ENCODE measurements around the gene TTC16. TPM values are rescaled to one million over a fixed set of nuclear protein-coding genes. Genes with fewer than 3 reads are reported as not detected.
A peak's percentile ranks its signal among the peaks of the same experiment; 100 is the strongest.

The TTC16 gene
- total RNA-seq, 1 donor from 2014 or later: 0.18 TPM

DNA sequence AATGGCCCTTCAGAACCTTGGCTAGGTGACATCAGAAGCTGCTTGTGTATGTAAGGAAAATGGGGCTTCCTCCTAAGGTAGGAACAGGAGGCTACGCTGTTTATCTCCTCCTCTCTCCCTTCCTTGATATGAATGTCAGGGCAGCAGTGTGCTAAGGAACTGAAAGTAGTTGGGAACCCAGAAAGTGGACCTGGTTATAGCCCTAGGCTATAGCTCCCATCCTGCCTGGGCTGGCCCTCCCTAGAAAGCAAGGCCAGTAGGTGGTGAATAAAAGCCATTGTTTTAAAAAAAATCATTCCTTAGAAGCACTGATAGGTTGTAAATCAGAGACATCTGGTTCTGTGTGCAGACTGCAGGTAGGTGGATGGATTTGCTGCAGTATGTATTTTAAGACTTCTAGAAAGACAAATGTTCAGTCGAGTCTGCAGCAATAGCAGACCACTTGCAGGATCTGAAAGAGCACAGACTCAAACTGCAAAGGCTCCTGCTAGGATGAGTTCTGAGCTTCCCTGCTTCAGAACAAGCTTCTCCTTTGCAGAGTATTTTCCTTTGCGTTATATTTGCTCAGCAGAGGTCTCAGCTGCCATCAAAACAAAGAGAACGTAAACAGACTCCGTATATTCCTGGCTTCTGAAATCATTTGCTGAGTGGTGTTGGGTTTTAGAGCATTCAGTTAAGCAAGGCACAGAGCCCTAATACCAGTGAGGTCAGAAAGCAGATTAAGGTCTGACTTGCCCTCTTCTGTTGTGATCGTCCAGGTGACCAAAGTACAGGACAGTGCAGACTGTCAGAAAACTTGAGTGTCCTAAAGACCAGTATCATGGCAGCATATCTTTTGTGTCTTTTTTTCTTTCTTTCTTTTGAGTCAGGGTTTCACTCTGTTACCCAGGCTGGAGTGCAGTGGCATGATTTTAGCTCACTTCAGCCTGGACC is 29.2 kb upstream of the TTC16 start:
- Mint-ChIP-seq H3K27ac (no peak overlapping the region), H3K4me1 (ENCODE audit: low read depth) (no peaks in the 10 kb centered on the region), H3K36me3 (ENCODE audit: low read depth) (peaks cover 11% of the 10 kb centered on the region), H3K27me3 (ENCODE audit: low read depth) (no peaks in the 10 kb centered on the region), H3K9me3 (no peaks in the 10 kb centered on the region), H3K4me3 (ENCODE audit: low read depth) (no peak overlapping the region)
- intact Hi-C loops (cut with micrococcal nuclease): no loop called here
- DNase-seq (ENCODE audit: low spot score): no peak

DNA sequence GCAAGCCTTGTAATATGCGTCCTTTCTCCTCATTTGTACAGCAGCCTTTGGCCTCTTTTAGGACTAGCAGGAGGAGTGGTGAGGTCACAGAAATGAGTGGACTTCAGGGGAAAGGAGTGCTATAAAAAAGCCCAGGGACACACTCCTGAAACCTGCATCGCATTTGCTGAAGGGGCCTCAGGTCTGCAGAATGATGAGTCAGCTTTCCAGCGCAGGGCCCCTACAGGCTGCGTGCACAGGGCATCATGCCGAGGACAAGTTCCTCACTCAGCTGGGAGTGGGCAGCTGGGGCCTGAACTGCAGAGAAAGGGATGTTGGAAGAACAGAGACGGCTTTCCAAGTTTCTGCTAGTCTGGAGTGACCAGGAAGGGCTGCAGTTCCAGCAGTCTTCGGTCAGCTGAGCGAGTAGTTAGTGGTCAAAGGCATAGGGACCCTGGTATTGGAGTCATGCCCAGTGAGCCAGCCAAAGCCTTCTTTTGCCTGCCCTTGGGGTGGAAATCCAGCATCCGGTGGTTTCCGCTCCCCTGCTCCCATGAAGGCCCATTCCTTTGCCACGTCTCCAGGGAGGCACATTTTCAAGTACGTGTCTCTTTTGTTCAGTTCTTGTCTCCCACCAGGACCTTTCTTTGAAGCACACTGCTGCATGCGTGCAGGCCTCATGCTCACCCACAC is 26.4 kb upstream of the TTC16 start:
- H3K27me3 Mint-ChIP-seq (ENCODE audit: low read depth): no peaks in the 10 kb centered on the region
- no peaks in the 10 kb centered on the region for H3K9me3 Mint-ChIP-seq
- H3K27ac Mint-ChIP-seq: no peak overlapping the region
- no peak overlapping the region for H3K4me3 Mint-ChIP-seq (ENCODE audit: low read depth)
- no peaks in the 10 kb centered on the region for H3K4me1 Mint-ChIP-seq (ENCODE audit: low read depth)
- intact Hi-C loops (cut with micrococcal nuclease): no loop called here
- no peak for DNase-seq (ENCODE audit: low spot score)
- peaks cover 9% of the 10 kb centered on the region for H3K36me3 Mint-ChIP-seq (ENCODE audit: low read depth)

DNA sequence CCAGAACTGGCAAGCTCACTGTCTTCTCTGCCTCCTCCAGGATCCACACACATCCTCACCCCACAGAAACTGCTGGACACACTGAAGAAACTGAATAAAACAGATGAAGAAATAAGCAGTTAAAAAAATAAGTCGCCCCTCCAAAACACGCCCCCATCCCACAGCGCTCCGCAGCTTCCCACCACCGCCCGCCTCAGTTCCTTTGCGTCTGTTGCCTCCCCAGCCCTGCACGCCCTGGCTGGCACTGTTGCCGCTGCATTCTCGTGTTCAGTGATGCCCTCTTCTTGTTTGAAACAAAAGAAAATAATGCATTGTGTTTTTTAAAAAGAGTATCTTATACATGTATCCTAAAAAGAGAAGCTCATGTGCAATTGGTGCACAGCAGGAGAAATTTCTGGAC is 25.1 kb upstream of the TTC16 start:
- no peaks in the 10 kb centered on the region for H3K27me3 Mint-ChIP-seq (ENCODE audit: low read depth)
- DNase-seq (ENCODE audit: low spot score): no peak
- H3K36me3 Mint-ChIP-seq (ENCODE audit: low read depth): peaks cover 9% of the 10 kb centered on the region
- intact Hi-C loops (cut with micrococcal nuclease): no loop called here
- no peaks in the 10 kb centered on the region for H3K4me1 Mint-ChIP-seq (ENCODE audit: low read depth)
- no peak overlapping the region for H3K4me3 Mint-ChIP-seq (ENCODE audit: low read depth)
- no peaks in the 10 kb centered on the region for H3K9me3 Mint-ChIP-seq
- H3K27ac Mint-ChIP-seq: no peak overlapping the region

DNA sequence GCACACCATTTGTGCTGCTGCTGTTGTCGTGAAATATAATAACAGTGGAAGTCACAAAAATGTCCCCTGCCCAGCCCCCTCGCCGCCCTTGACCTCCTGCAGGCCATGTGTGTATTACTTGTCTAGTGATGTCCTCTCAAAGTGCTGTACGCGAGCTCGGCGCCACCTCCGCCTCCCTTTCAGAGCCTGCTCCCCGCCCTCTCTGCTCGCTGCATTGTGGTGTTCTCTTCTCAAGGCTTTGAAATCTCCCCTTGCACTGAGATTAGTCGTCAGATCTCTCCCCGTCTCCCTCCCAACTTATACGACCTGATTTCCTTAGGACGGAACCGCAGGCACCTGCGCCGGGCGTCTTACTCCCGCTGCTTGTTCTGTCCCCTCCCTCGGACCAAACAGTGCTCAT is 23.8 kb upstream of the TTC16 start:
- intact Hi-C loops (cut with micrococcal nuclease): no loop called here
- H3K27ac Mint-ChIP-seq: no peak overlapping the region
- H3K9me3 Mint-ChIP-seq: no peaks in the 10 kb centered on the region
- no peaks in the 10 kb centered on the region for H3K27me3 Mint-ChIP-seq (ENCODE audit: low read depth)
- no peaks in the 10 kb centered on the region for H3K4me1 Mint-ChIP-seq (ENCODE audit: low read depth)
- peaks cover 6% of the 10 kb centered on the region for H3K36me3 Mint-ChIP-seq (ENCODE audit: low read depth)
- no peak for DNase-seq (ENCODE audit: low spot score)
- no peak overlapping the region for H3K4me3 Mint-ChIP-seq (ENCODE audit: low read depth)

DNA sequence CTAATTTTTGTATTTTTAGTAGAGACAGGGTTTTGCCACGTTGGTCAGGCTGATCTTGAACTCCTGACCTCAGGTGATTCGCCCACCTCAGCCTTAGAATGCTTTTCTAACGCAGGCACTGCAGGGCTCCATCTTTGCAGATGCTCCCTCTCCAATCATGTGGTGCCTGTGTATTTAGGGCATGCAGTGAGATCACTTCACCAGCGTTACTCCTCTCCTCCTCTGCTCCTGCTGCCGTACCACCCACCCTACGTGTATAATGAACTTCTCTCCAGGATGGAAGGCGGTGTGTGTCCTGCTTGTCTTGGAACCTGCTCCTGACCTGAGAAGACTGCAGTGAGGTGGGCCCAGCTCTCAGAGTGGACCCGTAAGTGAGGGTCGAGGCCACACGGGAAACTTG is 22.7 kb upstream of the TTC16 start:
- Mint-ChIP-seq H3K4me3 (ENCODE audit: low read depth) (no peak overlapping the region), H3K27ac (no peak overlapping the region), H3K27me3 (ENCODE audit: low read depth) (no peaks in the 10 kb centered on the region), H3K4me1 (ENCODE audit: low read depth) (no peaks in the 10 kb centered on the region), H3K9me3 (no peaks in the 10 kb centered on the region), H3K36me3 (ENCODE audit: low read depth) (peaks cover 6% of the 10 kb centered on the region)
- intact Hi-C loops (cut with micrococcal nuclease): no loop called here
- DNase-seq (ENCODE audit: low spot score): no peak

DNA sequence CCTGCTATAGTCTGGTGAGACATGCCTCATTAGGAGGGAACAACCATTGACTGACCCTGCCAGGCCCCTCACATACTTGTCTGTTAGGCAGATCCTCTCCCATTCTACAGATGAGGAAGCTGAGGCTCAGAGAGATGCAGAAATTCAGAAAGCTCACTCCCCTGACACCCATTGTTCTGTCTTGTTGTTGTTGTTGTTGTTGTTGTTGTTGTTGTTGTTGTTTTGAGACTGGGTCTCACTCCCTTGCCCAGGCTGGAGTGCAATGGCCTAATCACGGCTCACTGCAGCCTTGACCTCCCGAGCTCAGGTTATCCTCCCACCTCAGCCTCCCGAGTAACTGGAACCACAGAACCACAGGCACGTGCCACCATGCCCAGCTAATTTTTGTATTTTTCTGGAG is 22.2 kb upstream of the TTC16 start:
- Mint-ChIP-seq H3K27me3 (ENCODE audit: low read depth) (no peaks in the 10 kb centered on the region), H3K27ac (no peak overlapping the region), H3K9me3 (no peaks in the 10 kb centered on the region), H3K4me1 (ENCODE audit: low read depth) (no peaks in the 10 kb centered on the region), H3K4me3 (ENCODE audit: low read depth) (no peak overlapping the region), H3K36me3 (ENCODE audit: low read depth) (peaks cover 6% of the 10 kb centered on the region)
- intact Hi-C loops (cut with micrococcal nuclease): no loop called here
- no peak for DNase-seq (ENCODE audit: low spot score)

DNA sequence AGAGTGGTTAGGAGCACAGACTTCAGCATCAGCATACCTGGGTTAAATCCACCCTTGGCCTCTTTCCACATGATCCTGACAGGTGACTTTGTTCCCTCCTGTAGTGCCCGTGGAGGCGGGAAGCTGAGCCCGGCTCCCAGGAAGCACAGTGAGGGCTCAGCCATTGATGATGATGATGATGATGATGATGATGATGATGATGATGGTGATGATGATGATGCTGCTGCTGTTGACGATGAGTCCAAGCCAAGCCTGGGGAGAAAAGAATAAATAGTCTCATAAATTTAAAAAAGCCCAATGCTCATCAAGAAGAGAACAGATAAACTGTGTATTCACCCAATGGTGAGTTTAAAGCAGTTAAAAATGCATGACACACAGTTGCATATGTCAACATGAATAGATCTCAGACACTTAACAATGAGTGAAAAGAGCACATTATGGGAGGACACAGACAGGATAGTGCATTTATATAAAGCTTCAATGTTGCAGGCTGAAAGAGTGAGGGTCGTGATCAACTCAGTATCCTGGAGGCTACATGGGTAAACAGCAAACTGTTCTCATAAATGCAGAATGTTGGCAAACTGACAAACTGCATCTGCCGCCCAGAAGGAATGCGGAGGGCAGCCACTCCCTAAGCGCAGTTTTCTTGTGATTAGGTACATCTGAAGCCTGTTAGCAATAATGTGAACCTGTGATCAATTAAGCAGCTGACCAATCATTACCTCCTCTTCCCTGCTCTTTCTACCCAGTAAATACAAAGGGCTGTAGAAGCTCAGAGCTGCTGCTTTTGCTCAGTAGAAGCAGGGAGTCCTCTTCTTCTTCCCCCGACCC is 20.8 kb upstream of the TTC16 start:
- no peaks in the 10 kb centered on the region for H3K9me3 Mint-ChIP-seq
- H3K27me3 Mint-ChIP-seq (ENCODE audit: low read depth): no peaks in the 10 kb centered on the region
- H3K4me1 Mint-ChIP-seq (ENCODE audit: low read depth): peaks cover 8% of the 10 kb centered on the region
- H3K27ac Mint-ChIP-seq: no peak overlapping the region
- peaks cover 6% of the 10 kb centered on the region for H3K36me3 Mint-ChIP-seq (ENCODE audit: low read depth)
- no peak overlapping the region for H3K4me3 Mint-ChIP-seq (ENCODE audit: low read depth)
- no peak for DNase-seq (ENCODE audit: low spot score)
- intact Hi-C loops (cut with micrococcal nuclease): no loop called here

DNA sequence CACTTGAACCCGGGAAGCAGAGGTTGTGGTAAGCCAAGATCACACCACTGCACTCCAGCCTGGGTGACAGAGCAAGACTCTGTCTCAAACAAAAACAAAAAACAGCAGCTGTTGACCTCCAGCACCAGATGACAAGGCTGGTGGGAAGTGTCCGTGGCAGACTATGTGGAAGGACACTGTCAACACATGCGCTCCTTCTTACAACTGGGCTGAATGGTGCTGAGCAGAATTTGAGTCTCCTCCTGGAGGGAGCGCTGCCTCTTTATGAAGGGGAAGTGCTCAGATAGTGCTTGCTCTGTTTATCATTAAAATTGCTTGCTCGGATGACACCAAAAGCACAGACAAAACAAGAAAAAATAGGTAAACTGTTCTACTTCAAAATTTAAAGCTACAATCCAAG is 18.3 kb upstream of the TTC16 start:
- H3K36me3 Mint-ChIP-seq (ENCODE audit: low read depth): no peaks in the 10 kb centered on the region
- H3K9me3 Mint-ChIP-seq: no peaks in the 10 kb centered on the region

DNA sequence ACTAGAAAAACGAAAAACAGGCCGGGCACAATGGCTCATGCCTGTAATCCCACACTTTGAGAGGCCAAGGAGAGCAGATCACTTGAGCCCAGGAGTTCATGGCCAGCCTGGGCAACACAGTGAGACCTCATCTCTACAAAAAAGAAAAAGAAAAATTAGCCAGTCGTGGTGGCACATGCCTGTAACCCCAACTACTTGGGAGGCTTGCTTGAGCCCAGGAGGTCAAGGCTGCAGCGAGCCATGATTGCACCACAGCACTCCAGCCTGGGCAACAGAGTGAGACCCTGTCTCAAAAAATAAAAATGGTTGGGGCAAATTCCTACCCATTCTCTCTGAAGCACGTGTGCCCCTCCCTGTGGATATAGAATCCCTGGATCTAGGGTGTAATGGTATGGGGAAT is 17.5 kb upstream of the TTC16 start:
- no peaks in the 10 kb centered on the region for H3K9me3 Mint-ChIP-seq
- intact Hi-C loops (cut with micrococcal nuclease): no loop called here
- H3K27me3 Mint-ChIP-seq (ENCODE audit: low read depth): no peaks in the 10 kb centered on the region
- H3K36me3 Mint-ChIP-seq (ENCODE audit: low read depth): no peaks in the 10 kb centered on the region
- no peak overlapping the region for H3K4me3 Mint-ChIP-seq (ENCODE audit: low read depth)
- DNase-seq (ENCODE audit: low spot score): no peak
- H3K27ac Mint-ChIP-seq: no peak overlapping the region
- H3K4me1 Mint-ChIP-seq (ENCODE audit: low read depth): peaks cover 11% of the 10 kb centered on the region

More for the DNA sequence above, 18.3 kb upstream of the TTC16 start:
- Mint-ChIP-seq H3K27me3 (ENCODE audit: low read depth) (no peaks in the 10 kb centered on the region), H3K4me3 (ENCODE audit: low read depth) (no peak overlapping the region), H3K27ac (no peak overlapping the region), H3K4me1 (ENCODE audit: low read depth) (peaks cover 11% of the 10 kb centered on the region)
- DNase-seq (ENCODE audit: low spot score): no peak
- intact Hi-C loops (cut with micrococcal nuclease): no loop called here

DNA sequence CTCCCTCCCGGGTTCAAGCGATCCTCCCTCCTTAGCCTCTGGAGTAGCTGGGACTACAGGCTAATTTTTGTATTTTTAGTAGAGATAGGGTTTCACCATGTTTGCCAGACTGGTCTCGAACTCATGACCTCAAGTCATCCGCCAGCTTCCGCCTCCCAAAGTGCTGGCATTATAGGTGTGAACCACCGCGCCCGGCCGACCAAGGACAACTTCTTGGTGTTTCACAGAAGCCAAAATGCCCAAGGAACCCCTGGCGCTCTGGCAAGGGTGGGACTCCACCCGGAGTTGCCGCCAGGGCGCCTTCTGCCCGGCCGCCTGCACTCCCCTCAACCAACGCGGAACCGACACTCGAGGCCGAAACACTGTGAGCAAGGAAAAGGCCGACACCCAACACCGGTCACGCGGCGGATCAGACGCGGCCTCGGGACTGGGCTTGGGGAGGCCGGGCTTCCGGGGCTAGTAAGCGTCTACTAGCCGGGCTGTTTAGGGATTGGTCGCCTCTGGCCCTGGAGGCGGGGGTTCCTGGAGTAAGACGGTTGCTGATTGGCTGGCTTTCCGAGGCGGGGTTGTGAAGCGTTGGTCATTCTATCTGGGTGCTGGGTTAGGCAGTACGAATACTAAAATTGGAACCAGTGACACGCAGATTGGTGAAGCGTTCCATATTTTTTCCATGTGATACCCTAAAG is 16.8 kb upstream of the TTC16 start:
- Mint-ChIP-seq H3K36me3 (ENCODE audit: low read depth) (no peaks in the 10 kb centered on the region), H3K9me3 (no peaks in the 10 kb centered on the region), H3K4me1 (ENCODE audit: low read depth) (peaks cover 11% of the 10 kb centered on the region), H3K27ac (peak overlapping the region; percentile 50), H3K27me3 (ENCODE audit: low read depth) (no peaks in the 10 kb centered on the region), H3K4me3 (ENCODE audit: low read depth) (peak overlapping the region; percentile 51)
- DNase-seq (ENCODE audit: low spot score): peak; percentile 83
- intact Hi-C loops (cut with micrococcal nuclease): no loop called here

DNA sequence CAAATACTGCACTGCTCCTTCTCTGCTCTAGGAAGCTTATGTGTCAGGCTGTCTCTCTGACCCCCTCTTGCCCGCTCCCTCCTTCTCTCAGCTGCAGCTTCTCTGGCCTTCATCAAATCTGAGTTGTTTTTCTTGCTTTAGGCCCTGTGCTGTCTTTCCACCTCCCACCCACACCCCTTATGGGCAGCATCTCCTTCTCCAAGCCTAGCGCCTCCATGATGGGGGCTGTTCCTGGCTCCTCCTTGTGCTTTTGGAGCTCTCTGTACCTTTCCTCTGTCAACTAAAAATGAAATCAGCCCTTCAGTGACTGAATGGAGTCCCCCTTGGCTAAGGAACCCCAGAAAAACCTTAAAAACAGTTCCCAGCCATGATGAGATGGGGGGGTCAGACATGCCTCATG is 15.7 kb upstream of the TTC16 start:
- H3K27ac Mint-ChIP-seq: no peak overlapping the region
- H3K4me3 Mint-ChIP-seq (ENCODE audit: low read depth): no peak overlapping the region
- intact Hi-C loops (cut with micrococcal nuclease): no loop called here

DNA sequence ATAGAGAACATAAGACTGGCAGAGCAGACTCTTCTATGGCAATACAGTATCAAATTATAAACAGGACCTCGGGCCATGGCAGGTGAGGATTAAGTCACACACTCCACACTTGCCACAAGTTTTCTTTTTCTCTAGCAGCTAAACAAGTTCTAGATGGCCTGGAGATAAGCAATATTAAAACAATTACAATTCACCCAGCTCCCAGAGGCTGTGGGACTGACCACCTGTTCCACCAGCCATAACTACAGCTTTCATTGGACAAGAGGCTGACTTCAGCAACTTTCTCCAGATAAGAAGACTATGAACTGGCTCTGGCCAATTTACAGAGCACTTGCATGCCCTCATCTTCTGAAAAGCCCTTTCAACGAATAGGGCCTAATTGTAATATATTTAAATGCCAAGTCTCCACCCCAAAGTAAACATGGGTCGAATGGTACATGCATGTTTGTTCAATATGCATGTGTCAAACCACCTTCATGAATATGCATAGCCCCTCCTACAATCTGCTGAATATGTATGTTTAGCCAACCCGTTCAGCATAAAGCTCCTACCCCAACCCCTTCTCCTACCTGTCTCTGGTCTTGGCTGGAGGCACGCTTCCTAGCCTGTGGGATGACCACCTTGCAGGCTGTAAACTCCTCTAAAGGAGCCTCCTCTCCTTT is 15.2 kb upstream of the TTC16 start:
- DNase-seq (ENCODE audit: low spot score): no peak
- no peaks in the 10 kb centered on the region for H3K36me3 Mint-ChIP-seq (ENCODE audit: low read depth)
- H3K9me3 Mint-ChIP-seq: no peaks in the 10 kb centered on the region
- no peaks in the 10 kb centered on the region for H3K27me3 Mint-ChIP-seq (ENCODE audit: low read depth)
- H3K4me3 Mint-ChIP-seq (ENCODE audit: low read depth): no peak overlapping the region
- peaks cover 11% of the 10 kb centered on the region for H3K4me1 Mint-ChIP-seq (ENCODE audit: low read depth)
- no peak overlapping the region for H3K27ac Mint-ChIP-seq
- intact Hi-C loops (cut with micrococcal nuclease): no loop called here

More for the DNA sequence above, 15.7 kb upstream of the TTC16 start:
- Mint-ChIP-seq H3K36me3 (ENCODE audit: low read depth) (no peaks in the 10 kb centered on the region), H3K27me3 (ENCODE audit: low read depth) (no peaks in the 10 kb centered on the region), H3K9me3 (no peaks in the 10 kb centered on the region), H3K4me1 (ENCODE audit: low read depth) (peaks cover 11% of the 10 kb centered on the region)
- DNase-seq (ENCODE audit: low spot score): no peak
